Keratinocyte (primary cell): Measurements from ENCODE around the gene C2CD4A.

ENCODE experiments used
- CTCF ChIP-seq, 3 experiments: IDR thresholded peaks in 1 of 3; conservative IDR thresholded peaks in 1 of 3; optimal IDR thresholded peaks in 1 of 3; 2 replicates in 2 of 3; 3 replicates in 1 of 3; pipeline versions ENCODE3 to v1.5.1; 2011; ENCODE audit warnings: low read length in 3 of 3, mild to moderate bottlenecking in 3 of 3, moderate library complexity in 2 of 3, control low read depth in 1 of 3, inconsistent platforms in 1 of 3; ENCODE audit not compliant: insufficient read depth in 2 of 3; ENCODE audit errors: extremely low read depth in 1 of 3
- EZH2 ChIP-seq: IDR thresholded peaks from one replicate; pipeline ENCODE4 v1.6.1; 2012; ENCODE audit warnings: inconsistent platforms, mild to moderate bottlenecking, low read length, moderate library complexity

DNA sequence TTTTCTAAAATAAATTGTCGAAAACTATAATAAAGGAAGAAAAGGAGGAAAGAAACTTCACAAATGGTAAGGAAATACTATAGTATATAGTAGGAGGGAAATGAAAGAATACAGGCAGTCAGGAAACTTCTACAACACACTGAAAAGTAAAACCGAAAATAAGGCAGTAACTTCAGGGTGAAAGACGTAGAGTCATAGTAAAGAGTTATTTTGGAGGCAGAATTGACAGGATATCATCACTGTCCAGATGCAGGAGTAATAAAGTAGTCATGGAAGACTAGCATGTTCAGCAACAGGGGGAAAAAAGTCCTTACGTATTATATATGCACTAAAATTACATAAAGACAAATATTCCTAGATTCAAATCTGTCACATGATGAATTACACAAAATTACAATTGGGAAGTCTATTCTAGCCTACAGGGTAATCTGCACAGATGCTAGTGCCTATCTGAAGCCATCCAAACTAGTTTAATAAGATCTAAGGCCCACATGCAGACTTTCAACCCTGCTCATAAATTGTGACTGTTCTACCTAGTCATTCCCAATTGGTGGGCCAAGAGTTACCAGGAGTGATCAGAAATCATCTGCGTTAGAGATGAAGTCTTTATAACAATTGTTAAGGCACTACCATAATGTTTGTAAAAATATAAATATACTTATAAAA lies 20.6 kb upstream of the C2CD4A start:
- TF ChIP-seq CTCF (optimal IDR thresholded peaks at IDR 0.05 in 1 of 3, IDR thresholded peaks at IDR 0.05 in 1 of 3, conservative IDR thresholded peaks at IDR 0.05 in 1 of 3; ENCODE audit: extremely low read depth in 1 of 3, insufficient read depth in 2 of 3, low read length in 3 of 3) (no peak), EZH2 (no peak)
